A673 (cell line): ENCODE measurements around the gene LRRN2.

Experiments used
- EZH2 ChIP-seq: fragments of 200-600 bp; sonication (generic); IDR thresholded peaks from 2 replicates; pipeline ENCODE4 v1.6.1; 2017; ENCODE audit warnings: borderline replicate concordance, low read depth, mild to moderate bottlenecking, mixed read lengths, antibody characterized with exemption, low read length; ENCODE audit not compliant: poor library complexity, severe bottlenecking
- TF ChIP-seq, protein P1 (sequence below): fragments of 300-800, 200-600 bp; sonication (generic); conservative IDR thresholded peaks from 2 replicates; pipeline ENCODE4 v1.5.1; 2017; ENCODE audit warnings: low read depth, mild to moderate bottlenecking, antibody characterized with exemption, low read length, moderate library complexity, mixed read lengths

DNA sequence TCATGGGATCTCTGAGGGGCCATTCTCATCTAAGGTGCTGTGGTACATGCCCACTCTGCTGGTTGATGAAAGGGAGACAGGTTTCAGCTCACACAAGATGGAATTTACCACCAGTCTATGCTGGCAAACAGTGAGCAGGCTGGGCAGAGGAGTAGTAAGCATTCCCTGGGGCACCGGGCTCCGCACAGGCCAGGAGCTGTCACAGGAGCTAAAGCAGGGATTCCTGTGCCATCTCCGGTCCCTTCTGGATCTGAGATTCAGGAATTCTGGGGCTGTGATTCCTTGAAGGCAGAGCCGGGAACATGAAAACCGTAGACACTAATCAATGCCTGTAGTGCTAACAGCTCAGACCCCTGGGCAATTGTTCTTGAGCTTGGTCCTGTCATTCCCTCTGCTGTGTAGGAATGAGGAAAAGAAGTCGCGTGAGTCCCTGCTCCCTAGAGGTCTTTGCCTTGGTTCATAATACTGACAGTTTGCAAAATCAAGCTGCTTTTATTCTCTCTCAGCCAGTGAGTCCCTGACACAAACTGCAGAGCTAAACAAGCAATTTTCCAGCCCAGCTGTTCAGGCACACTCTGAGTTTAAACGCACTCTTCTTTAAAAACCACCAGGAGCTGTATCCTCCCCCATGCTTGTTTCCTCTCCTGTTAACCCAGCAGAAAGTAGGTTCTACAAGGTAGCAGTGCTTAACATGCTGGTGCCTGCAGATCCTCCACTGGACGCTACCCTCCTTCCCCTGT is 116.8 kb downstream of the LRRN2 start:
- no peak for TF ChIP-seq EZH2
- TF ChIP-seq, protein P1, sequence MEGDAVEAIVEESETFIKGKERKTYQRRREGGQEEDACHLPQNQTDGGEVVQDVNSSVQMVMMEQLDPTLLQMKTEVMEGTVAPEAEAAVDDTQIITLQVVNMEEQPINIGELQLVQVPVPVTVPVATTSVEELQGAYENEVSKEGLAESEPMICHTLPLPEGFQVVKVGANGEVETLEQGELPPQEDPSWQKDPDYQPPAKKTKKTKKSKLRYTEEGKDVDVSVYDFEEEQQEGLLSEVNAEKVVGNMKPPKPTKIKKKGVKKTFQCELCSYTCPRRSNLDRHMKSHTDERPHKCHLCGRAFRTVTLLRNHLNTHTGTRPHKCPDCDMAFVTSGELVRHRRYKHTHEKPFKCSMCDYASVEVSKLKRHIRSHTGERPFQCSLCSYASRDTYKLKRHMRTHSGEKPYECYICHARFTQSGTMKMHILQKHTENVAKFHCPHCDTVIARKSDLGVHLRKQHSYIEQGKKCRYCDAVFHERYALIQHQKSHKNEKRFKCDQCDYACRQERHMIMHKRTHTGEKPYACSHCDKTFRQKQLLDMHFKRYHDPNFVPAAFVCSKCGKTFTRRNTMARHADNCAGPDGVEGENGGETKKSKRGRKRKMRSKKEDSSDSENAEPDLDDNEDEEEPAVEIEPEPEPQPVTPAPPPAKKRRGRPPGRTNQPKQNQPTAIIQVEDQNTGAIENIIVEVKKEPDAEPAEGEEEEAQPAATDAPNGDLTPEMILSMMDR = no peak
